Activated CD8-positive, alpha-beta memory T cell treated with anti-CD3 and anti-CD28 coated beads for 48 hours (primary cell): ENCODE results near the gene THUMPD2.
"Not testable (repeated sequence)": the region's sequence is repeated elsewhere in the genome, so short reads cannot be mapped to it uniquely, and the experiment has no call there.

ENCODE experiments used
- DNase-seq, 3 experiments: peaks; one replicate each; pipeline ENCODE4 v3.0.0-alpha.2; 2020; ENCODE audit warnings: low read depth in 2 of 3, low spot score in 2 of 3

Gene THUMPD2, protein sequence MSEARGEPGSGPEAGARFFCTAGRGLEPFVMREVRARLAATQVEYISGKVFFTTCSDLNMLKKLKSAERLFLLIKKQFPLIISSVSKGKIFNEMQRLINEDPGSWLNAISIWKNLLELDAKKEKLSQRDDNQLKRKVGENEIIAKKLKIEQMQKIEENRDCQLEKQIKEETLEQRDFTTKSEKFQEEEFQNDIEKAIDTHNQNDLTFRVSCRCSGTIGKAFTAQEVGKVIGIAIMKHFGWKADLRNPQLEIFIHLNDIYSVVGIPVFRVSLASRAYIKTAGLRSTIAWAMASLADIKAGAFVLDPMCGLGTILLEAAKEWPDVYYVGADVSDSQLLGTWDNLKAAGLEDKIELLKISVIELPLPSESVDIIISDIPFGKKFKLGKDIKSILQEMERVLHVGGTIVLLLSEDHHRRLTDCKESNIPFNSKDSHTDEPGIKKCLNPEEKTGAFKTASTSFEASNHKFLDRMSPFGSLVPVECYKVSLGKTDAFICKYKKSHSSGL

DNA sequence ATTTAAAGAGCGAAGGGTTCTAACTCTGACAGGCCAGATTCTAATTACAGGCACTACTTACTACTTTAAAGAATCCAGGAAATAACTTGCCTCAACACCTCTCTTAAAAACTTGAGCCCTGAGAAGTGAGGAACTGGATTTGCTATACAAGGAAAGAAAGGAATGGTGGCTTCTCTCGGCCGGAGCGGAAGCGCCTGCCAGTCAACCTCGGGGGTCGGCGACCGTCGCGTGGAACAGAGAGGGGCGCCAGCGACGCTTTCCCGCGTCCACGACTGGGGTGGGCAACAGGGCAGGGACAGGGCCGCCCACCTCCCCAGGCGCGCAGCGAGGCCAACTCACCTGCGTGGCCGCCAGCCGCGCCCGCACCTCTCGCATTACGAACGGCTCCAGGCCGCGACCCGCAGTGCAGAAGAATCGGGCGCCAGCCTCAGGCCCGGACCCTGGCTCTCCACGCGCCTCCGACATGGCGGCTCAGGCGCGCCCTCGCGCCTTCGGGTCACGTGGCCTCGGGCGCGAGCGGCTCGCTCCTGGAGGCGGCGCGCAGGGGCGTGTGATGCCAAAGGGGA lies at the start of gene THUMPD2:
Gene THUMPD2, minus strand, starts transcription at position 484 of the 566 bp plus-strand sequence. Its CDS starts 19 bp downstream, at position 465.
- peak in 2 of 3 experiments; percentile 36 to 47 for DNase-seq

DNA sequence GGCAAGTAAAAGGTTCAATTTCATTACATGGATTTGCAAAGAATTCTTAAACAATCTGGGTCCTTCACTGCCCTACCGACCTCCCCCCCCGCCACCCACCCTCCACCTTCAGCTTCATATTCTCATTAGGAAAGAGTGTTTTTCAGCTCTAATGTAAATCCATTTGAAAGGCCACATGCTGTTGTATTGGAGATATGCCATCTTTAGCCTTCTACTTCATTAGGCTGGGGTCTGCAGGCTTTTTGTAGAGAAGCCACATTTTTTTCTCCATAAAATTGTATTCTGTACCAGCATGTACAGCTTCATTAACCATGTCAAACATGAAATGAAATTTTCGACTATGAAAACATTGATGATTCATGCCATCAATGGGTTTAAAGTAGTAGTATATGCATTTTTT lies 42.8 kb upstream of the THUMPD2 start:
- no peak for DNase-seq

DNA sequence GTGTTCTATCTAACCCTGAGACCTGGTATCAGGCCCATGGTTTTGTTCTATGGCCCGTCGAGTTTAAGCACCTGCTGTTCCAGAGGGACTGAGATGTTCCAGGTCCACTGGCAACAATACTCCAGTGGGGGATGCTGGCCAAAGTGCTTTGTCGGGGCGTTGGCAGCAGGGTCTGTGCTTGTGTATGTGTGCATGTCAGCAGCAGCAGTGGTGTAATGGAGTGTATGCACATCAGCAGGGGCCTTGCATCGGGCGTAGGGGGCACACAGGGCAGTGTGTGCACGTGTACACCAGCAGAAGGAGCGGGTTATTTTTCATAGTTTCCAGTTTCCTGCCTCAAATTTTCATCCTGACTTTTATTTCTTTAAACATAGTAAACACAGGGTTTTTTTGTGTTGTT lies 37.8 kb upstream of the THUMPD2 start:
- DNase-seq: no peak

DNA sequence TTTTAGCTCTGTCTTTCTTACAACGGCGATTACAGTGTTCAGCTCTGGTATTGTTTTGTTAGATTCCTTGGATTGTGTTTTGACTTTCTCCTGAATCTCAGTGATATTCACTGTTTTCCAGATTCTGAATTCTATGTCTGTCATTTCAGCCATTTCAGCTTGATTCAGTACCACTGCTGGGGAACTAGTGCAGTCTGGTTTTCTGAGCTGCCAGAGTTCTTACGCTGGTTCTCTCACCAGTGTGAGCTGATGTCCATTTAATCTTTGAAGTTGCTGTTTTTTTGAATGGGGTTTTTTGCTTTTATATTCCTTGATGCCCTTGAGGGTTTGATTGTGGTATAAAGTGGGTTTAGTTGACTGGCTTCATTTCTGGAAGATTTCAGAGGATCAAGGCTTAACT lies 37.4 kb upstream of the THUMPD2 start:
- no peak for DNase-seq

DNA sequence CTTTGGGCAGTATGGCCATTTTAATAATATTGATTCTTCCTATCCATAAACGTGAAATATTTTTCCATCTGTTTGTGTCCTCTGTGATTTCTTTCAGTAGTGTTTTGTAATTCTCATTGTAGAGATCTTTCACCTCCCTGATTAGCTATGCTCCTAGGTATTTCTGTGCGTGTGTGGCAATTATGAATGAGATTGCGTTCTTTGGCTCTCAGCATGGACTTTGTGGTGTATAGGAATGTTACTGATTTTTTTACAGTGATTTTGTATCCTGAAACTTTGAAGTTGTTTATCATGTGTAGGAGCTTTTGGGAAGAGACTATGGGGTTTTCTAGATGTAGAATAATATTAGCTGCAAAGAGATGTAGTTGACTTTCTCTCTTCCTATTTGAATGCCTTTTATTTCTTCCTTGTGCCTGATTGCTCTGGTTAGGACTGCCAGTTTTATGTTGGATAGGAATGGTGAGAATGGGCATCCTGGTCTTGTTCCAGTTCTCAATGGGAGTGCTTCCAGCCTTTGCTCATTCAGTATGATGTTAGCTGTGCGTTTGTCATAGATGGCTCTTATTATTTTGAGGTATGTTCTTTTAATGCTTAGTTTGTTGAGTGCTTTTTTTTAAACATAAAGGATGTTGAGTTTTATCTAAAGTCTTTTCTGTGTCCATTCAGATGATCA lies 27.0 kb upstream of the THUMPD2 start:
- no peak for DNase-seq

DNA sequence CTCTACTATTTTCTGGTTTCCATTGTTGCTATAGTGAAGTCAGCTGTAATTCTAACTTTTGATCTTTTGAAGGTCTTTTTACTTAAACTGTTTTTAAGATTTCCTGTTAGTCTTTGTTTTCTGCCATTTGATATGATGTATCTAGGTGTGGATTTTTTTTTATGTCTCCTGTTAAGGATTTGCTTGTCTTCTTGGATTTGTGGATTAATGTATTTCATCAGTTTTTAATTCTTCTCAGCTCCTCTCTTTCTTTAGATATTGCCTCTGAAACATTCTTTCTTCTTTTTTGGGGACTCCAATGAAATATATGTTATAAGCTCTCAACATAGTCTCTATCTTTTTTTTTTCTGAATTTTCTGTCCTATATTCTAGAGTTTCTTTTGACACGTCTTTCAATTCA lies 24.8 kb upstream of the THUMPD2 start:
- DNase-seq: no peak

DNA sequence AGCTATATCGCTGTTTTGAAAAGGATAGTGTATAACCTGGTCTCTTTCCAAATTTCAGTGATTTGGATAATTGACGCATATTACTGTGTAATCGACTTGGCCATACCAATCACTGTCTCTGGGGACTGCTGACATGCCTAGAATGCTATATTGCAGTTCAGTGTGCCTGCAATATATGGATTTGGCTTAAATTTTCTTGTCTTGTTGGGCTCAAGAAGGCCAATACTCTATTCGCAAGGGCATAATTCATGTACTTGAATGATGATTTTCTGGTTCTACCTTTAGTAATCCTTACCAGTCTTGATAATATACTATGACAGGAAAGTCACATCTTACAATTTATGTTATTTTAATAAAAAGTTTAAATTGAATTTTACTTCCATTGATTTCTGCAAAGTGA lies 21.7 kb upstream of the THUMPD2 start:
- no peak for DNase-seq

DNA sequence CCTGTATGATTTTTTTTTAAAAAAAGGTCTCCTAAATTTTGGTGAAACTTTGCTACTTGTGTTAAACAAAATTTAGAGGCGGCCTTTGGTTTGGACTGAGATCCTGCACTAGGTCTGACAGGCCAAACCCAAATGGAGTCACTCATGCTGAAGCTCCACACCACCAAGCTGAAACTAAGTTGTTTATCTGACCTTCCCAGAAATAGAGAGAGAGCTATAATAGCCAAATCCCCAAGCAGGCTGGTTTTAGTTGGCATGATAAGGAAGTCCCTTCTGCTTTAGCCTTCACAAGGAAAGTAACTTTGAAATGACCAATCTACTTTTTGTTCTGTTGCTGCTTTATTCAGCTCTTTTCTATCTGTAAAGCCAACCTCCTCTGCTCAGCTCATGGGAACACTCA lies 17.1 kb upstream of the THUMPD2 start:
- DNase-seq: no peak

DNA sequence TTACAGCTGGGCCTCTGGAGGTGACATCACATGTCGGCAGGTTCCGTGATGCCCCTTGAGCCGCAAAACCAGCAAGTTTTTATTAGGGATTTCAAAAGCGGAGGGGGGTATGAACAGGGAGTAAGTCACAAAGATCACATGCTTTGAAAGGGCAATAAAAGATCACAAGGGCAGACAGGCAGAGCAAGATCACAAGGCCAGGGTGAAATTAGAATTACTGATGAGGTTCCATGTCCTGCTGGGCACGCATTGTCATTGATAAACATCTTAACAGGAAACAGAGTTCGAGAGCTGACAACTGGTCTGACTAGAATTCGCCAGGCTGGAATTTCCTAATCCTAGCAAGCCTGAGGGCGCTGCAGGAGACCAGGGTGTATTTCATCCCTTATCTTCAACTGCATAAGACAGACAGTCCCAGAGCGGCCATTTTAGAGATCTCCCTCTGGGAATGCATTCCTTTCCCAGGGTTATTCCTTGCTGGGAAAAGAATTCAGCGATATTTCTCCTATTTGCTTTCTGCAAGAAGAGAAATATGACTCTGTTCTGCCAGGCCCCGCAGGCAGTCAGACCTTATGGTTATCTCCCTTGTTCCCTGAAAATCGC lies 11.3 kb upstream of the THUMPD2 start:
- DNase-seq: not testable (repeated sequence)

DNA sequence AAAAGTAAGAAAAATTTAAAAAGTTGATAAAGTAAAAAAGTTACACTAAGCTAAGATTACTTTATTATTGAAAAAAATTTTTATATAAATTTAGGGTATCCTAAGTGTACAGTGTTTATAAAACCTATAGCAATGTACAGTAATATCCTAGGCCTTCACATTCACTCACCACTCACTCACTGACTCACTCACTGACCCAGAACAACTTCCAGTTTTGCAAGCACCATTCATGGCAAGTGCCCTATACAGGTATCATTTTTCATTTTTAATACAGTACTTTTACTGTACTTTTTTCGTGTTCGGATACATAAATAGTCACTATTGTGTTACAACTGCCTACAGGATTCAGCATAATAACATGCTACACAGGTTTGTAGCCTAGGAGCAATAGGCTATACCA lies 8.9 kb upstream of the THUMPD2 start:
- no peak for DNase-seq

DNA sequence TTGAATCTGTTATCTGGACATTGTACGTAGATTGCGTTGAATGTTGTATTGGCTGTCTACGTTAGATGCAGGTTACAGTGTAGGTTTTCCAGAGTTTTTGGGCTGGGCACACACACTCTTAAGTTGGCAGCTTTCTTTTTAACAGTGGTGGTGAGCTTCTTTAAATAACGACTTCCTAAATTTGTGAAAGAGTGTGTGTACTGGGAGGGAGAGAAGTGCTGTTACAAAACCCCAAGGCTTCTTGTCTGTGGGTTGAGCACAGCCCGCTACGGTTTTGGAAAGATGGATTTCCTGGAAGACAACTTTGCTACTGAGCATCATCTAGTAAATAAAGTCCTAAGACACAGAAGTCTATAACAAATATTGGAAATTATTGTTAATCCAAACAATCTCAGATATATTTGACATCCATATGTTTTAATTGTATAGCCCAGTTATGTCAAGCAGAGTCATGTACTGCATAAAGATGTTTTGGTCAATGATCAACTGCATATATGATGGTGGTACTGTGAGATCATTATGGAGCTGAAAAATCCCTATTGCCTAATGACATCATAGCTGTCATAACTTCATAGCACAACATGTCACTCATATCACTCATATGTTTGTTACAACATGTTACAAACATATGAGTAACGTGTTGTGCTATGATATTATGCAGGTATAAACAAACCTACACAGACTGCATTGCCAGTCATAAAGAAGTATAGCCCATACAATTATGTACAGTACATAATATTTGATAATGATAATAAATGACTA lies 7.9 kb upstream of the THUMPD2 start:
- DNase-seq: no peak

DNA sequence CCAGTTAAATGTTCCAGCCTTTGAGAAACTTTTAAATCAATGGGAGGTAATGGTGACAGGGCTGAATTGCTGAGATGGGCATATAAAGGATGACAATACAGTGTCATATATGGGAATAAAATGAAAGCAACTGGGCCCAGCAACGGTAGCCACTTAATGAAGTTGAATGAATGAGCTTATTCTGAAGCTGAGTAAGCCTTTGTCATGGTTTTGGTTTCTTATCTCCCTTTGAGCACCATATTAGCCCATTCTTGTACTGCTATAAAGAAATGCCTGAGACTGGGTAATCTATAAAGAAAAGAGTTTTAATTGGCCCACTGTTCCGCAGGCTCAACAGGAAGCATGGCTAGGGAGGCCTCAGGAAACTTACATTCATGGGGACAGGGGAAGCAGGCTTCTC lies 3.5 kb upstream of the THUMPD2 start:
- no peak for DNase-seq

DNA sequence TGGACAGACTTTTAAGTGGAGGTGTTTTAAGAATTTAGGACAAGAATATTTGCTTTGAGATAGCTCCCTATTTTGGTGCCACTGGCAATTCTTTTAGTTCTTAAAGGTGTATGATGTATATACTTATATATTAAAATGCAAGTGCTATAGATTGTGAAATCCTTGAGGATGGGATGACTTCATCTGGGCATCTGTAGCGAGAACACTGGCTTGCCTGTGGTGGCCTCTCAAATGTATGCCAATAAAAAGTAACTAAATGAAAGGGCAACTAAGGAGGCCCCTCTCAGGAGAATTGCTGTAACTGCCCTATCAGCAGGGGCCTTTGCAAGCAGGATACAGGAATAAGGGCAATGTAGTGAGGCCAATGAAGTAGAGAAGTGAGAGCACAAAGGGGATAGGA lies 2.6 kb upstream of the THUMPD2 start:
- no peak for DNase-seq

DNA sequence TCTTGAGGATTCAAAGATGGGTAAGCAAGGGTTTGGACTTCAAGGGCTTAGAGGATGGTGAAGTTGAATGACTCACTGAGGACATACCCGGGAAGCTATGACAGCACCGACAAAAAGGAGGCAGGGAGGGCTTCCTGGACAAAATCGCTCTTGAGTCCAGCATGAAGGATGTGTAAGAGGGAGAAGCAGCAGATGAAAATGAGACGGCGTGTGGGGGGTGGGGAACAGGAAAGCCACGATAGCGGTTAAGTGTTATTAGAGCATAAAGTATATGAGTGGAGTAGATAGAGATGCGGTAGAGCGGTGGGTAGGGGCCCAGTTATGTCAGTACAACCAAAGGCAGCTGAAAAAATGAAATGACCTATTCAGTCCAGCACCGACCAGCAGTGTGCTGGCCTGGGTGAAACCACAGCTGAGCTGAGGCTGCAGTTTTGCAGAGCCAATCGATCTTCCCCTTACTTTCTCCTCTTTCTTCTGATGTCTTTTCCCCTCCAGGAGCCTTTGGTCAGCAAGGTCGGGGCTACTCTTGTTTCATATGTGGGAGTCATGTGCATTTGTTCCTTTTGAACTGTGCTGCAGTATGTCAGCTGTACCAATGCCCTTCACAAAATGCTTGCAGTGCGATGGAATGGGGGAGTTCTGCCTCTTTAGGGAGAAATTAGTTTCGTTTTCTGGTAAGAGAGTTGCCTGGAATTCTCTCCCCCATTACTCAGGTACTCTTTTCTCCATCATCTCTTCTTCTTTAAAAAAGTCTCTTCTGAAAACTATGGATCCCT lies 2.0 kb upstream of the THUMPD2 start:
- DNase-seq: no peak

DNA sequence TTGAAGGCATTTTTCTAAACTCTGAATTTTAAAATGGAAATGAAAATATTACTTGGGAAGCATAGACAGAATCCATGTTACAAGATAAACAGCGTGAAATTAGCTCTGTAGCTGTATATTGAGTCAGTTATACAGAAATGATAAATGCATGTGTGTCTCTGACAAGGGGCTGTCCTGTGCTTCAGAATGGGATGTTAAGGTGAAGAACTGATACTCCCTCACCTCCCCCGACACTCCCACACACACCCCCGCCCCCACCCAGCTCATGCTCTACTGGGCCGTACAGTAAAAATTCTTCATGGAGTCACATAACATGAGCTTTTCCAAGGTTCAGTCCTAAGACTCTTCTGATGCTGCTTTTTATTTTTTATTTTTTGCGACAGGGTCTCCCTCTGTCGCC lies 869 bp upstream of the THUMPD2 start:
- no peak for DNase-seq

DNA sequence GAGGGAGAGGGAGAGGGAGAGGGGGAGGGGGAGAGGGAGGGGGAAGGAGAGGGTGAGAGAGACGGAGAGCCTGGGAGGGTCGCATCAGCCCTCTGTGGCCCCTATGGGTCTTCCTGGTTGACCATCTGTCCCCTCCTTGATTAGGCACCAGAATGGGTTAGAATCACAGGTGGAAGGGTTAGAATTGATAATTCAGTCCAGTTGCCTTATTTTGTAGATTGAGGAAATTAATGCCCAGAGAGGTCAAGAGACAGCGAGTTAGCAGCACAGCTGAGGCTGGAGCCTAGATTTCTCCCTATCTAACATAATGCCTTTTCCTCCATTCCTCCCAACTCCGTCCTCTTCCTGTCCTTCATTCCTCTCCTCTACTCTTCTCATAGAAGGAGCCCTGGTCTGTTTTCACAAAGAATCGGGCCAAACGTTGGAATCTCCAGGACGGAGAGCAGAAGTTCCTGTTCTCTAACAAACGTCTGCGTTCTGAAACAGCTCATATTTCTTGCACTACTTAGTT lies 338 bp upstream of the THUMPD2 start:
- no peak for DNase-seq

DNA sequence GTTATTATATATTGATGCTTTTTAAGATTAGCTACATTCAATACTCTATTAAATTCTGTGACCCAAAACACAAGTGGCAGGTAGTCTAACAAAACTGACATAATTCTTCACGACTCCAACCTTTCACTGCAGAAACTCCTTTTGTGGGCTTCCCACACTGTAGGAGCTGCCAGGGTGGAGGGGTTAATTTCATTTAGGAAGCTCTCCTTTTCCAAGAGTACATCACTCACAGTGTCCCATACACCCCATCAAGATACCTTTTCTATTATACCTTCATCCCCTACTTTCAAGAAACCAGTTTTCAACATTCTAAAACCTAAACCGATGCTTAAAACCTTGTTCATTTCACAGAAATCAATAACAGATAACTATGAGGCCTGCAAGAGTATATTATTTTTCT lies 825 bp downstream of the THUMPD2 start:
- no peak for DNase-seq

DNA sequence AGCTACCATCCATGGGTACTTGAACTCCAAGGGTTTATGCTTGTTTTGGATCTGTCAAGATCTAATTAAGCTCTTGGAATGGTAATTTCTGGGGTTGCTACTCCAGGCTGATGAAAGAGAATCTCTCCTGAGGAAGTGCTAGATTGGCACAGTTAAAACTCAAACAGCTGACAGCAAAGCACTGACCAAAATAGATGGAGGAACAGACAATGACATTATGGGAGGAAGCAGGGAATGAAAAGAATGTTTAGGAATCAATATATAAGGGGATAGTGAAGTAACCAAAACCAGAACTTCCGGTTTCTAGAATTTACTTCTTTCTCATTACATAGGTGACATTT lies 6.3 kb downstream of the THUMPD2 start:
- no peak for DNase-seq

DNA sequence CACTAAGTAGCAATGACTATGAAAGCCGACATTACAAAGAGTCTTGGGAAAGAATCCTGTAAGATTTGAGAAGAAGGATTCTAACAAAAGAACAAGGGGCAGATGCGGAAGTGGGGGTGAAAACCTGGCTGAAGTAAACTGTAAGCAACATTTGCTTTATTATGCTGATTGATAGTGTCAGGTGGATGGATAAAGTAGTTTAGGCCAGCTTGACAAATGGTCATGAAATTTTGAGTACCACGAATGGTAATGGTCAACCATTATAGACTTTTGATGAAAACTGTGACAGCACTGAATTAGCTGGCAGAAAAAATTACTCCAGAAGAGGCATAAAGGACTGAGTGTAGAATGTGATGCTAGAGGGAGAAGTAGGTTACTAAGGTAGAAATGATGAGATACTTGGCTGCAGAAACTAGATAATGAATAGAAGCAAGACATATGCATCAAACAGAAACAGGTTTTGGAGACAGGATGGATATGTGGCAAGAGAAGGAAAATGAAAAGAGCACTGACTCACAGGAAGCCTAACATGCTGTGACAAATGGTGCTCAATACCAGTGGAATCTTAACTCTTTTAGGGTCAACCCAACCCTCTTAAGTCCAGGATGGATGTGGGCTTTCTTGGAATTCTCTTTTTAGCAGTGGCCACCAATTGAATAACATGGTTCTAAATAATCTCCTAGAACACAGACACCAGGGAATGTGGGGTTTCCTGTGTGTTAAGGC lies 6.8 kb downstream of the THUMPD2 start:
- DNase-seq: no peak

DNA sequence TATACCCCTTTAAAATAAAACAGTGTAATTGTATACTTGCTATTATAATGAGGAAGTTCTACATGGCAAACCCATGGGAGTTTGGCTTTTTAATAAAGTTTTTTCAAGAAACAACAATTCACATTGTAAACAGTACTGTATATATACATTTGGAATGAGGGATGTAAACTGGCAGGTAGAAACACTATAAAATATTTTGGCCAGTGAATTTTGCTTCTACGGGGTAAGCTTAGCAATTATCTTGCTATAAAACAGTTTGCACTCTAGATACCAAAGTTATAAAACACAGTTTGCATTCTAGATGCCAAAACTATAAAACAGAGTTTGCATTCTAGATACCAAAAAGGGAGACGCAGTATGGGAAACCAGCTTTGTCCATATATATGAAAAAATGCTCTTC lies 16.6 kb downstream of the THUMPD2 start:
- no peak for DNase-seq
